Measurements from ENCODE around the gene RFC2.
"Not testable (repeated sequence)": the region's sequence is repeated elsewhere in the genome, so short reads cannot be mapped to it uniquely, and the experiment has no call there.

RFC2 gene

GRCh38 chr7:74216361-74216761 is 37.8 kb downstream of the RFC2 start:
- DNase-seq, result no peak

GRCh38 chr7:74215921-74216320 is 38.3 kb downstream of the RFC2 start:
- DNase-seq, result no peak

GRCh38 chr7:74214816-74215630 is 39.2 kb downstream of the RFC2 start:
- DNase-seq, result no peak

GRCh38 chr7:74212661-74213060 is 41.5 kb downstream of the RFC2 start:
- peak in 1 of 2 donors; percentile 29 for DNase-seq

- not testable (repeated sequence) for DNase-seq
These were observed 46.0 kb downstream of the RFC2 start for GRCh38 chr7:74208241-74208640.

GRCh38 chr7:74207586-74207985 is 46.6 kb downstream of the RFC2 start:
- DNase-seq, result no peak

- peak; percentile 73 to 76 for DNase-seq
These were observed 47.5 kb downstream of the RFC2 start for GRCh38 chr7:74206589-74207120.

GRCh38 chr7:74206052-74206451 is 48.1 kb downstream of the RFC2 start:
- DNase-seq, result not testable (repeated sequence)

- DNase-seq, result no peak
These were observed 50.1 kb downstream of the RFC2 start for GRCh38 chr7:74203956-74204618.

GRCh38 chr7:74202841-74203556 is 51.2 kb downstream of the RFC2 start:
- DNase-seq, result peak; percentile 39 to 43

GRCh38 chr7:74199551-74200355 is 54.4 kb downstream of the RFC2 start:
- no peak for DNase-seq

- no peak for DNase-seq
These were observed 56.6 kb downstream of the RFC2 start for GRCh38 chr7:74197449-74198124.

- not testable (repeated sequence) for DNase-seq
These were observed 58.1 kb downstream of the RFC2 start for GRCh38 chr7:74195968-74196654.

- not testable (repeated sequence) for DNase-seq
These were observed 58.9 kb downstream of the RFC2 start for GRCh38 chr7:74195139-74195860.

- no peak for DNase-seq
These were observed 59.5 kb downstream of the RFC2 start for GRCh38 chr7:74194686-74195085.

GRCh38 chr7:74193913-74194312 is 60.3 kb downstream of the RFC2 start:
- DNase-seq, result no peak

- no peak for DNase-seq
These were observed 61.1 kb downstream of the RFC2 start for GRCh38 chr7:74193054-74193453.

GRCh38 chr7:74191231-74191630 is 63.0 kb downstream of the RFC2 start:
- DNase-seq, result no peak

- DNase-seq, result no peak
These were observed 63.9 kb downstream of the RFC2 start for GRCh38 chr7:74190259-74190658.

GRCh38 chr7:74187915-74188675 is 66.1 kb downstream of the RFC2 start:
- DNase-seq, result no peak

Data from CD4-positive, alpha-beta T cell treated with Interleukin-1 beta for 1 hour (primary cell).